ENCODE results near the gene PLEKHG2.
A peak's percentile ranks its signal among the peaks of the same experiment; 100 is the strongest.
"Not testable (repeated sequence)": the region's sequence is repeated elsewhere in the genome, so short reads cannot be mapped to it uniquely, and the experiment has no call there.

The PLEKHG2 gene

GRCh38 chr19:39412100-39412866, at the start of gene PLEKHG2:
Gene PLEKHG2, plus strand, starts transcription at chr19:39412669. Its CDS starts 1,418 bp downstream, at chr19:39414087.
- DNase-seq = peak; percentile 92

GRCh38 chr19:39362682-39363657, 49.5 kb upstream of the PLEKHG2 start:
- no peak for DNase-seq

DNA sequence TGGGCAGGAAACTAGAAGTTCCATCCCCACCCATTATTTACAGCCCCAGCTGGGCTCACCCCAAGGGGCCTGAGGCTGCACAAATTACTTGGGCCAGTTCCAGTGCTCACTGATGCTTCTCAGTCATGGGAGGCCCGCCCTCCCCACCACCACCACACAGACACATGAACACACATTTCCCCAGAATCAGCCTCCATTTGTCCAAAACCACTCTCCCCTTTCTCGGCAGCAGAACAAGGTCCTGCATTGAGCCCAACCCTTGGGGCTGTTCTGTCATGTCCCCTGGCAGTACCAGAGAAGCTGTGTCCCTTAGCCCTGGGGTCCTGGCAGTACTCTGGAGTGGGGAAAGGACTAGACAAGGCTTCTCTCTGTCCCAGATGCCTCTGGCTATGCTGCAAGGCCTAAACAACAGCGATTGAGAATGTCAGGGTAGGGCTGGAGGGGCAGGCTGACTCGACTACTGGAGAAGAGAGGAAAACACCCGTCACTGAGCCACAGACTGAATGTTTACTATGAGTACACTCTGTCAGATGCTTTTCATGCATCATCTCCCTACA, 48.5 kb upstream of the PLEKHG2 start:
- DNase-seq = no peak

DNA sequence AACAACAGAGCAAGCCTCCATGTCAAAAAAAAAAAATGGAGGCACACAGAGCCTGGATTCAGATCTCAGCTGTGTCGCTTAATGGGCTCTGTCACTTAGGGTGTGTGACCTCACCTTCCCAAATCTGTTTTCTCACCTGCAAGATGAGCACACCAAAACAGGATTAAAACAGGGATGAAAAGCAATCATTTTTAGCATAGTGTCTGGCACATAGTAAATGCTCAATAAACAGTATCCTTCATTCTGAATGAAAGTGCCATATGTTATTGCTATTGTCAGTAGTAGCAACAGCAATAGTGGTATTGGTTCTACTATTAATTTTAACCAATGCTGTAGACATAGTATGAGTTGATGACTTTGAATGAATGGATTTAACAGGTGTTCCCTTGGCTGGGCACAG, 46.9 kb upstream of the PLEKHG2 start:
- no peak for DNase-seq

- DNase-seq = no peak
These were observed 43.3 kb upstream of the PLEKHG2 start for GRCh38 chr19:39369200-39369599.

DNA sequence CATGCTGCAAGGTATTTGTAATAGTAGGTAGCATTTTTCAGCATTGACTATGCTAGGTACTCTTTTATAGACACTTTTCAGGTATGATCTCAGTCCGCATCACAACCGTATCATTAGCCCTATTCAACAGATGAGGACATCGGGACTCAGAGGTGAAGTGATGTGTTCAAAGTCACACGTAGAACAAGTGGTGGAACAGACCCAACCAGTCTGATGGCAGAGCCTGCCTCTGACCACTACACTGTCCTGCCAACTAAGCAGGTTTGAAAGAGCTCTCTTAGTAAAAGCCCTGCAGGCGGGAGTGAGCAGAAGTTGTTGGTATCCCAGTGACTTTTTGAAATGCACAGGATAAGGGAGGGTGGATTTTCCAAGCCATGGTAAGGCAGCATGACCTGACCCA, 41.7 kb upstream of the PLEKHG2 start:
- no peak for DNase-seq

GRCh38 chr19:39372047-39372802, 40.2 kb upstream of the PLEKHG2 start:
- no peak for DNase-seq

GRCh38 chr19:39372941-39373340, 39.5 kb upstream of the PLEKHG2 start:
- DNase-seq = no peak

DNA sequence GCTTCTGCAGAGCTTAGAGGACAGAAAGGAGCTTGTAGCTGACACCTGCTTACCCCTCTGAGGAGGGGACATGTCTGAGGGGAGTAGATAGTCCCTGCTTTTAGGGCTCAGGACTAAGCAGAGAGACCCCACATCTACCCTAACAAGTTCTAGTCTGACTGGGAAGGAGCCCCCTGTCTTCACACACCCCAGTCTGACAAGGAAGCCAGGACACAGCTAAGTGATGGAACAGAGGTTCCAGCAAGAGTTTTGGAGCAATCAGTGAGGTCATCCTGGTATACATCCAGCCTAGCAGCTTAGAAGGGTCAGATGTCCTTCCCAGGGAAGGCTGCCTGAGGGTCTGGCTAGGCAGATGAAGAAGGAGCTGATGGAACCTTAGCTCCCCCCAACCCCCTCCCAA, 36.5 kb upstream of the PLEKHG2 start:
- no peak for DNase-seq

DNA sequence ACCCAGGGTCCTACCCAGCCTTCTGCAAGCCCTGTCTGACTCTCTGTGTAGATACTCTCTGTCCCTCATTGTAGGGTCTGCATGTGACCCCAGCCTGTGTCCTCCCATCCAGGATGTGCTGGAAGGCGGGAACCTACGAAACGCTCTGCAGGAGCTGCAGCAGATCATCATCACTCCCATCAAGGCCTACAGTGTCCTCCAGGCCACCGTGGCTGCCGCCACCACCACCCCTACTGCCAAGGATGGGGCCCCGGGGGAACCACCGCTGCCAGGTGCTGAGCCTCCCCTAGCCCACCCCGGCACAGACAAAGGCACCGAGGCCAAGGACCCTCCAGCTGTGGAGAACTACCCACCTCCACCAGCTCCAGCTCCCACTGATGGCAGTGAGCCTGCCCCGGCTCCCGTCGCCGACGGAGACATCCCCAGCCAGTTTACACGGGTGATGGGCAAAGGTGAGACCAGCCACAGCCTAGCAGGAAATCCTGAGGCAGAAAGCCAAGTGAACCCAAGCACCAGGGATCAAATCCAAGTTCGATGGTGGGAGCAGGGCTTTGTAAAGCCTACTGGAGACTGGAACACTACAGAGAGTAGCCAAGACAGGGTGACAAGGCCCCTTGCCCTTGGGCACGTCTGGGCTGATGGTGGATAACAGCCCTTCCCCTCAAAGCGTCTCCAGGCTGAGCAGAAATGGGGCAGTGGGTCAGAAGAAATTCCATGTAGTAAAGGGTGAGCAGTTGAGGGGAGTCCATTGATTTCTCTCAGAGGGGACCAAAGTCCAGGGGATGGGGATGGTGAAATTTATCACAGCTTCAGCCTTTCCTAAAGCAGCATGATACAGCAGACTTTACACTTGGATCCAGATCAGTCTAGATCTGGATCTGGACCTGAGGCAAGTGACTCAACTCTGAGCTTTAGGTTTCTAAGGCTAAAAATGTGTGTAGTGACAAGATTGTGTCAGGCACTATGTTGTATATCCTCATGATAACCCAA, 34.8 kb upstream of the PLEKHG2 start:
- no peak for DNase-seq

GRCh38 chr19:39379366-39379765, 33.1 kb upstream of the PLEKHG2 start:
- not testable (repeated sequence) for DNase-seq

GRCh38 chr19:39379865-39380396, 32.5 kb upstream of the PLEKHG2 start:
- DNase-seq = no peak

DNA sequence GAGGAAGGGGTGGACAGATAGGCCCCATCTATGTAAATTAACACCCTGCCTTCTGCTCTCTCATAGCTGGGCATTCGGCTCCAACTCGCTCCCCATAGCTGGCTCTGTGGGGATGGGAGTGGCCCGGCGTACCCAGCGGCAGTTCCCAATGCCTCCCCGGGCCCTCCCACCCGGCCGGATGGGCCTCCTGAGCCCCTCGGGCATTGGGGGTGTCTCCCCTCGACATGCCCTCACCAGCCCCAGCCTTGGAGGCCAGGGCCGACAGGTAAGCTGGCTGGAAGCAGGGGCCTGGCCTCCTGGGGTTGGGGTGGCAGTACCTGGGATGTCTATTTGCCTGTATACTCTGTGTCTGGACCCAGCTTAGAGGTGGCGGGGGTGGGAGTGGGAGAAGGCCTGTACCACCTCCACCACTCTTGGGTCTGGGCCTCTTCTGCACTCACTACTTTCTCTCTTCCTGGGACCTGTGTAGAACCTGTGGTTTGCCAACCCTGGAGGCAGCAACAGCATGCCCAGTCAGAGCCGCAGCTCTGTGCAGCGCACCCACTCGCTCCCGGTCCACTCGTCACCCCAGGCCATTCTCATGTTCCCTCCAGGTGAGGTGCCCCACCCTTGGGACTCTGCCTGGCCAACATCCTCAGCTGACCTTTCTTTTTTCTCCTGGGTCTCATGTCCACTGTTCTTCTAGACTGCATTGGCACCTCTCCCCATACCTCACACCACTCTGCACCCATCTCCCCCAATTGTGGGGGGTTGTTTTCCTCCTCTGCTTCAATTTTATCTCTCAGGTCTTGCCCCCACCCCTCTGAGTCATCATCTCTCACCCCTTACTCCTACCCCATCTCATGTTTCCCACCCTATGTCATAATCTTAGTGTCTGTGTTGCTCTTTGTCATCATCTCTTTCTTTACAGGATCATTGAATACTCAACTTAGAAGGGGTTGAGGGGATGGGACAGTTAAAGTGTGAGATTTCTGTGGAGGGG, 31.7 kb upstream of the PLEKHG2 start:
- DNase-seq = no peak

GRCh38 chr19:39381910-39382611, 30.4 kb upstream of the PLEKHG2 start:
- DNase-seq = no peak

- DNase-seq = no peak
These were observed 29.3 kb upstream of the PLEKHG2 start for GRCh38 chr19:39382991-39383828.

GRCh38 chr19:39384839-39385568, 27.5 kb upstream of the PLEKHG2 start:
- no peak for DNase-seq

DNA sequence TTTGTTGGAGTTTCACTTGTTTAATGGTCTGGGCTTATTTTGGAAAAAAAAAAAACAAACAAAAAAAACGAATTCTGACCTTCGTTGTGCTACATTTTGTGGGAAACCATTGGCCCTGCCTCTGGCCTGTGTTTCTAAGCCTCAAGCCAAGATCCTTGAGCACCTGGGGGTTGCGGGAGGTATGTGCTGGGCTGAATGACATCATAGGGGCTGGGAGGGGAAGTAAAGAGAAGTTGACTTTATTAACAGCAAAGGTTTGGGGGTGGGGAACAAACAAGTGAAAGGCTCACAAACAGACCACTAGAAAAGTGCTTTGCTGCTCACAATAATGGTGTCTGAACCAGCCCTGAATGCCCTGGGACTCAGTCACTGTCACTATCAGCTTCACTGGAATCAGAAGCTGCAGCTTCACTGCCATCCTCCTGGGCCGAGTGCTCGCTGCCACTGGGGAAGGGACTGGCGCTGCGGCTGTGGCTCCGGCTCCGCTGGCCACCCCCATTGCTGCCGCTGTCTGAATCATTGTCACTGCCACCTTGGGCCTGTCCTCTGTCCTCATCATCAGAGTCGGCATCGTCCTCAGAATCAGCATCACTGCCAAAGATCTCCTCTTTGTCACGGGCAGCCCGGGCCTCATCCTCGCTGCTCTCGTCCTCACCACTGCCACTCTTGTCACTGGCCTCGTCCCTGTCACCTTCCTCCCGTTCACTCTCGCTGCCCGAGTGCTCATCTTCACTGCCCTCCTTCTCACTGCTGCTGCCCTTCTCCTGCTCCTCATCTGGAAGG, 26.6 kb upstream of the PLEKHG2 start:
- no peak for DNase-seq

Measured in stimulated activated naive CD4-positive, alpha-beta T cell treated with Interleukin-2 at 50 U/mL for 16 hours (primary cell).